K562 (cell line): ENCODE data around the gene TREM1. TPM values are rescaled to one million over a fixed set of nuclear protein-coding genes. Genes with fewer than 3 reads are reported as not detected.

Experiments
- CREB3 ChIP-seq: fragments of 450-650 bp; conservative IDR thresholded peaks from 2 replicates; pipeline ENCODE4 v1.6.1; 2016; ENCODE audit warnings: missing genetic modification characterization, low read depth, mild to moderate bottlenecking, missing compliant biosample characterization, moderate library complexity
- CTCF ChIP-seq, 3 experiments: IDR thresholded peaks in 2 of 3; conservative IDR thresholded peaks in 1 of 3; 2 replicates each; pipeline ENCODE4 v1.5.1; 2011 to 2012; ENCODE audit warnings: low read length in 3 of 3, mild to moderate bottlenecking in 3 of 3, control low read depth in 2 of 3, improper control_type of control experiment in 1 of 3, inconsistent platforms in 1 of 3, low read depth in 1 of 3, mixed read lengths in 1 of 3, moderate library complexity in 1 of 3; ENCODE audit not compliant: insufficient read depth in 2 of 3
- FOXJ2 ChIP-seq: fragments of 200-800 bp; sonication (Bioruptor generic); IDR thresholded peaks from 2 replicates; pipeline ENCODE4 v1.6.1; 2016; ENCODE audit warnings: missing genetic modification characterization, missing compliant biosample characterization
- HNRNPH1 ChIP-seq: fragments of 200-400 bp; formaldehyde crosslinking; optimal IDR thresholded peaks from 2 replicates; pipeline ENCODE3; 2017; ENCODE audit warnings: low read depth, mild to moderate bottlenecking, low read length, moderate library complexity
- MAX ChIP-seq: sonication (generic); formaldehyde crosslinking; IDR thresholded peaks from 2 replicates; pipeline ENCODE4 v1.9.0; 2022; ENCODE audit warnings: mild to moderate bottlenecking, missing genetic modification reagents
- MTA2 ChIP-seq: fragments of 450-650 bp; IDR thresholded peaks from 2 replicates; pipeline ENCODE4 v1.6.1; 2016; ENCODE audit warnings: low read depth
- NCOA6 ChIP-seq: fragments of 450-650 bp; IDR thresholded peaks from 2 replicates; pipeline ENCODE4 v1.6.1; 2017; ENCODE audit warnings: mild to moderate bottlenecking
- PBX2 ChIP-seq, 2 experiments: IDR thresholded peaks in 1 of 2; conservative IDR thresholded peaks in 1 of 2; 2 replicates each; pipeline ENCODE4 v1.6.1; 2016; ENCODE audit warnings: low read depth in 2 of 2, mild to moderate bottlenecking in 1 of 2, missing compliant biosample characterization in 1 of 2, missing genetic modification characterization in 1 of 2, moderate library complexity in 1 of 2
- SIX5 ChIP-seq, 2 experiments: IDR thresholded peaks; 2 replicates each; pipeline ENCODE4 v1.6.1; 2011; ENCODE audit warnings: low read length in 2 of 2, borderline replicate concordance in 1 of 2, low read depth in 1 of 2, mild to moderate bottlenecking in 1 of 2, moderate library complexity in 1 of 2; ENCODE audit not compliant: insufficient read depth in 1 of 2
- ZNF395 ChIP-seq: fragments of 200-800 bp; sonication (Bioruptor generic); IDR thresholded peaks from 2 replicates; pipeline ENCODE4 v1.6.1; 2017; ENCODE audit warnings: missing genetic modification characterization, missing compliant biosample characterization
- polyA plus RNA-seq, 8 experiments: library from polyadenylated mRNA; depleted of rRNA in 4 of 8; stranded (reverse) in 5 of 8; unstranded in 3 of 8; fragments of >200 nt; fragmentation: Nextera tagmentation in 2 of 8; fragmentation: Illumina TruSeq in 1 of 8; extraction: Ambion mirVana in 2 of 8; extraction: Trizol in 1 of 8; gene quantifications; 2 replicates each; pipeline versions ENCODE4 v1.2.1 to v1.2.3, GENCODE V29; 2011 to 2014; ENCODE audit warnings: inconsistent platforms in 1 of 8, missing spikeins in 1 of 8
- total RNA-seq, 7 experiments: library from RNA; depleted of rRNA in 6 of 7; stranded (reverse); fragments of >200 nt in 6 of 7; fragmentation: Illumina TruSeq in 2 of 7; extraction: Trizol in 2 of 7; gene quantifications; 2 replicates each; pipeline versions ENCODE4 v1.2.1 to v1.2.3, GENCODE V29; 2011 to 2021; ENCODE audit warnings: low replicate concordance in 1 of 7

TREM1 gene
- total and polyA plus RNA-seq, 9 of the 15 experiments (the other 6 are each of a cell fraction or from before 2014, with no cell fraction given), result not detected

- TF ChIP-seq HNRNPH1 (no peak), ZNF395 (no peak), MTA2 (0 out of 2 replicates have a peak, but pooled peaks have one; percentile 6), CREB3 (tag) (no peak), CTCF (IDR thresholded peaks at IDR 0.05 in 2 of 3, conservative IDR thresholded peaks at IDR 0.05 in 1 of 3; ENCODE audit: insufficient read depth in 2 of 3, low read depth in 1 of 3, low read length in 3 of 3) (peak; percentile 96 to 100 (median 99)), SIX5 (IDR thresholded peaks at IDR 0.05; ENCODE audit: borderline replicate concordance in 1 of 2, insufficient read depth in 1 of 2, low read depth in 1 of 2, low read length in 2 of 2) (no peak), NCOA6 (no peak; the same call in 1 of the 2 replicates), PBX2 (CRISPR knock-in tag; IDR thresholded peaks at IDR 0.05; ENCODE audit: low read depth) (peak; percentile 79), PBX2 (tag; conservative IDR thresholded peaks at IDR 0.05; ENCODE audit: low read depth) (peak; percentile 78), FOXJ2 (no peak), MAX (CRISPR knock-in tag) (peak; percentile 66)
Observed at GRCh38 chr6:41318654-41319565, 32.4 kb upstream of the TREM1 start (continued).
